Pancreas (tissue), 10 donors: ENCODE results near the gene MCRS1. TPM values are rescaled to one million over a fixed set of nuclear protein-coding genes. Genes with fewer than 3 reads are reported as not detected.

Experiments
- ATAC-seq, 4 donors: fragments of 200-7000 bp; cut with Tn5 transposase; one replicate each; pipeline versions ENCODE4 v1.8.0 to v1.9.1; 2020; ENCODE audit warnings: mild to moderate bottlenecking in 4 of 4, moderate library complexity in 4 of 4
- DNase-seq, 6 donors: peaks; one replicate each; pipeline ENCODE4 v3.0.0-alpha.2; 2020
- FAIRE-seq: peaks from 2 replicates; lab custom pipeline; 2012; peaks lifted over from hg19 to GRCh38; lab: Jason Lieb, UNC
- H3K27ac ChIP-seq, 4 donors: fragments of 200-600 bp; sonication (generic); 1 replicate in 3 of 4; 2 replicates in 1 of 4; pipeline versions ENCODE4 v1.5.0 to v1.8.0; 2020
- H3K27me3 ChIP-seq, 4 donors: fragments of 200-600 bp; one replicate each; pipeline ENCODE4 v1.8.0; 2021
- H3K36me3 ChIP-seq, 3 donors: fragments of 200-600 bp; sonication (generic) in 1 of 3; one replicate each; pipeline versions ENCODE4 v1.5.0 to v1.8.0; 2020 to 2021
- H3K4me1 ChIP-seq, 3 donors: fragments of 200-600 bp; one replicate each; pipeline ENCODE4 v1.8.0; 2021
- H3K4me3 ChIP-seq, 4 donors: fragments of 200-600 bp; sonication (generic) in 2 of 4; one replicate each; pipeline versions ENCODE4 v1.5.0 to v1.8.0; 2020 to 2021
- H3K9me3 ChIP-seq, 4 donors: fragments of 200-600 bp; one replicate each; pipeline ENCODE4 v1.8.0; 2021
- WGBS, 2 donors: extraction: QIAGEN DNeasy Blood & Tissue Kit; methylation state at CpG; one replicate each; pipeline ENCODE4 v1.1.7; 2013; 5-methylcytosine and 5-hydroxymethylcytosine counted together
- intact Hi-C, 3 donors: fragments of 100-400 bp; cut with DNase I; formaldehyde crosslinking; loops; one replicate each; pipeline versions ENCODE4 v1.11.1 to v1.14.2; 2022
- polyA plus RNA-seq, 2 donors: library from polyadenylated mRNA; stranded (reverse); fragments of 200-250 nt; gene quantifications; one replicate each; pipeline ENCODE4 v1.2.3, GENCODE V29; 2013
- total RNA-seq, 6 donors: library from RNA; stranded (reverse); fragmentation: NEBNext Ultra II Directional in 4 of 6; extraction: Animal tissue kit (Norgen Biotek cat#: 25700) in 4 of 6; gene quantifications; one replicate each; pipeline versions ENCODE4 v1.2.1 to v1.2.4, GENCODE V29; 2021 to 2023
- TF ChIP-seq, protein P1 (sequence below), 4 donors: fragments of 200-600 bp; sonication (generic) in 3 of 4; IDR thresholded peaks; one replicate each; pipeline versions ENCODE4 v1.5.0 to v1.8.0; 2021; ENCODE audit warnings: antibody characterized with exemption in 4 of 4
- donor health status: healthy with polysubstance abuse.
- donor health status: DM: no; HTN: no; CAD: no; lungs with moderate emphysema.
- donor health status: DM: no; HTN: no; CAD: no.
- donor health status: control.
- donor health status: control.
- donor health status: Bipolar disorder and iron deficiency.
- donor health status: DM: yes; HTN: yes; CAD: no.
- donor health status: DM: no; HTN: no; CAD: no.
- donor health status: DM: no; HTN: no; CAD: no.
- donor health status: DM: yes; HTN: yes; CAD: no.

MCRS1 gene
- total and polyA plus RNA-seq, 8 donors: 19.3 to 71.0 (median 25.9) TPM

DNA sequence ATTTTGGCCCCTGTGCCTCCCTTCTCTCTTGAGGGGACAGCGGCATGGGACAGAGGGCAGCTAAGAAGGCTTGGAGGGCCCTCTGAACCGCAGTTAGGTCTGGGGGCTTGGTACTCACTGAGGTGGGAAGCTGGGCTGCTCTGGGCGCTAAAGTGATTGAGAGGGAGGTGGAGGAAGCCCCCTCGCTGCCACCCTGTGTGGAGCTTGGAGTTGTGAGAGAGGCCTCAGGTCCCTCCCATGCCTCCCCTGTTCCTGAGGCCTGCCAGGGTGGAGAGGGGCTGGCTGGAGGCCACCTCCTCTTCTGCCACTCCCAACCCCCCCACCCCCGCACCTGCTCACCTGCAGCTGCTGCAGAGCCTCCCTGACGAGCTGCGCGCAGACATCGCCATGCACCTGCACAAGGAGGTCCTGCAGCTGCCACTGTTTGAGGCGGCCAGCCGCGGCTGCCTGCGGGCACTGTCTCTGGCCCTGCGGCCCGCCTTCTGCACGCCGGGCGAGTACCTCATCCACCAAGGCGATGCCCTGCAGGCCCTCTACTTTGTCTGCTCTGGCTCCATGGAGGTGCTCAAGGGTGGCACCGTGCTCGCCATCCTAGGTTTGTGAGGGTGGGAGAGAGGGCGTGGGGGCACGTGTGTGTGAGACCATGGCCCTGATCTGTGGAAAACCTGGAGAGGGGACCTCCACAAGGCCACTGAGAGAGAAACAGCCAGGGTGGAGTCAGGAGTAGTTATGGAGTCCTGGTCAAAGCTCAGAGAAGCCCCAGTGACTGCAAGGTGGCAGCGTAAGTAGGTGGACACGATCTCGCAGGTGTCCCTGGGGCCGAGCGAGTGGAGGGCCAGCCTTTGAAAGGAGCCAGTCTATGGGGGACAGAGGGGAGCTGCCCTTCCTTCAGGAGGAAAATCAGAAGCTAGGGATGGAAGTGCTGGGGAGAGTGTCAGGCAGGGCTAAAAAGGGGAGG, 17.9 kb downstream of the MCRS1 start:
- H3K27ac ChIP-seq: peak overlapping the region in 3 of 4 donors; percentile 4 to 60 (median 18)
- ATAC-seq (peak in 1 of 4 donors; percentile 2), FAIRE-seq (no peak), DNase-seq (no peak)
- peaks cover 12 to 24% (median 22%) of the 10 kb centered on the region in 3 donors for H3K4me1 ChIP-seq
- WGBS, 2 donors: 62 to 88% methylated on average over 27 to 28 of the region's 28 CpGs
- H3K27me3 ChIP-seq: no peaks in the 10 kb centered on the region
- no peaks in the 10 kb centered on the region for H3K36me3 ChIP-seq
- no peak overlapping the region for H3K4me3 ChIP-seq
- TF ChIP-seq, protein P1, sequence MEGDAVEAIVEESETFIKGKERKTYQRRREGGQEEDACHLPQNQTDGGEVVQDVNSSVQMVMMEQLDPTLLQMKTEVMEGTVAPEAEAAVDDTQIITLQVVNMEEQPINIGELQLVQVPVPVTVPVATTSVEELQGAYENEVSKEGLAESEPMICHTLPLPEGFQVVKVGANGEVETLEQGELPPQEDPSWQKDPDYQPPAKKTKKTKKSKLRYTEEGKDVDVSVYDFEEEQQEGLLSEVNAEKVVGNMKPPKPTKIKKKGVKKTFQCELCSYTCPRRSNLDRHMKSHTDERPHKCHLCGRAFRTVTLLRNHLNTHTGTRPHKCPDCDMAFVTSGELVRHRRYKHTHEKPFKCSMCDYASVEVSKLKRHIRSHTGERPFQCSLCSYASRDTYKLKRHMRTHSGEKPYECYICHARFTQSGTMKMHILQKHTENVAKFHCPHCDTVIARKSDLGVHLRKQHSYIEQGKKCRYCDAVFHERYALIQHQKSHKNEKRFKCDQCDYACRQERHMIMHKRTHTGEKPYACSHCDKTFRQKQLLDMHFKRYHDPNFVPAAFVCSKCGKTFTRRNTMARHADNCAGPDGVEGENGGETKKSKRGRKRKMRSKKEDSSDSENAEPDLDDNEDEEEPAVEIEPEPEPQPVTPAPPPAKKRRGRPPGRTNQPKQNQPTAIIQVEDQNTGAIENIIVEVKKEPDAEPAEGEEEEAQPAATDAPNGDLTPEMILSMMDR (IDR thresholded peaks at IDR 0.05): no peak
- intact Hi-C loops: no loop called here
- no peaks in the 10 kb centered on the region for H3K9me3 ChIP-seq

- 78 to 82% methylated on average over 63 to 70 of the region's 70 CpGs for WGBS, 2 donors
- Histone ChIP-seq H3K4me3 (peak overlapping the region in 1 of 4 donors; percentile 29), H3K36me3 (no peaks in the 10 kb centered on the region), H3K27ac (no peak overlapping the region), H3K4me1 (peaks cover 12 to 24% (median 22%) of the 10 kb centered on the region in 3 donors), H3K9me3 (no peaks in the 10 kb centered on the region), H3K27me3 (no peaks in the 10 kb centered on the region)
- peak in 2 of 6 donors; percentile 63 to 75 for DNase-seq
- intact Hi-C loops: no loop called here
- TF ChIP-seq, protein P1 (IDR thresholded peaks at IDR 0.05): no peak
- FAIRE-seq: no peak
- no peak for ATAC-seq
These were observed 18.9 kb downstream of the MCRS1 start for GRCh38 chr12:49548822-49549648.

DNA sequence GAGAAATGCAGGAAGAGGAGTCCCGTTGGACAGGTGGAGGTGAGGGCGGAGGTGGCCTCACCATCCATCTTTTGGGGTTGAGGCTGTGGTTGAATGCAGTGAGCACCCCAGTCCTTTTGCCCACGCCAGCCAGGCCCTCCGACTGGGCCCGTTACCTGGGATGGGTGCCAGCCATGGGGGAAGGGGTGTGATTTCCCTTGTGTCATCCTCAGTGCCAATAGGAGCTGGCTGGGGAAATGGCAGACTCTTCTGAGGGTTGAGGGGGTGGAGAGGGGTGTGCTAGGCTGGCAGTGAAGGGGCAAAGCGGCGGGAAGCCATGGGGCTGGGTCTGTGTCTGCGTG, 19.5 kb downstream of the MCRS1 start:
- H3K36me3 ChIP-seq: no peaks in the 10 kb centered on the region
- ATAC-seq: no peak
- no peak for FAIRE-seq
- TF ChIP-seq, protein P1 (IDR thresholded peaks at IDR 0.05): no peak
- no peaks in the 10 kb centered on the region for H3K27me3 ChIP-seq
- peaks cover 12 to 24% (median 22%) of the 10 kb centered on the region in 3 donors for H3K4me1 ChIP-seq
- H3K4me3 ChIP-seq: peak overlapping the region in 1 of 4 donors; percentile 29
- intact Hi-C loops: no loop called here
- no peaks in the 10 kb centered on the region for H3K9me3 ChIP-seq
- 79 to 82% methylated on average over 8 of the region's 8 CpGs for WGBS, 2 donors
- no peak for DNase-seq
- no peak overlapping the region for H3K27ac ChIP-seq

DNA sequence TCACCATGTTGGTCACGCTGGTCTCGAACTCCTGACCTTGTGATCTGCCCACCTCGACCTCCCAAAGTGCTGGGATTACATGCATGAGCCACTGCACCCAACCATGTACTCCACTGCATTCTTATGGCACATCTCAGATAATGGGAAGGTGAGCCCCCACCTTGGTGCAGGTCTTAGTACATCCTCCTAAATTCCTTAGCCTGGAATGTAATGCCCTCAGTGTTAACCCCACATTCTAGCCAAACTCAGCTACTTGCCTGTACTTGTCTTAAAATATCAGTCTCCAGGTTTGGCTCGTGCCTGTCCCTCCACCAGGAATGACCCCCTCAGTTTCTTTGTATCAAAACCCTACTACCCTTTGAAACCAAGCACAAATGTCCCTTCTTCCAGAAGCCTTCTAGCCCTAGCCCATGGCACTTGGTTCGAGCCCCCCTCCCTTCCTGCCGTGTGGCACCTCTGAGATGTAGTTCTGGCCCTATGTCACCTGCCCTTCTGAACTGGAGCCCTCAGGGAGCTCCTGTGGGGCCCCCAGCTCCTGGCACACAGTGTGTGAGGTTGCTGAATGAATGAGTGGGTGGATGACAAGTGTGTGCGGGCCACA, 20.8 kb downstream of the MCRS1 start:
- Histone ChIP-seq H3K27ac (no peak overlapping the region), H3K4me1 (peaks cover 12 to 21% (median 20%) of the 10 kb centered on the region in 3 donors), H3K4me3 (no peak overlapping the region), H3K36me3 (no peaks in the 10 kb centered on the region), H3K9me3 (no peaks in the 10 kb centered on the region), H3K27me3 (no peaks in the 10 kb centered on the region)
- 79 to 80% methylated on average over 7 of the region's 7 CpGs for WGBS, 2 donors
- intact Hi-C loops: no loop called here
- ATAC-seq (no peak), FAIRE-seq (no peak), DNase-seq (no peak)
- TF ChIP-seq, protein P1 (IDR thresholded peaks at IDR 0.05): no peak
